GM23338 (cell line): ENCODE results near the gene PTPRN2. TPM values are rescaled to one million over a fixed set of nuclear protein-coding genes. Genes with fewer than 3 reads are reported as not detected.

Experiments
- ETS1 ChIP-seq: IDR thresholded peaks from 2 replicates; pipeline ENCODE4 v1.6.1; 2016; ENCODE audit warnings: antibody characterized with exemption
- EZH2 ChIP-seq: fragments of 200-600 bp; sonication (generic); IDR thresholded peaks from one replicate; pipeline ENCODE4 v1.8.0; 2017; ENCODE audit warnings: antibody characterized with exemption, mild to moderate bottlenecking, low read depth; ENCODE audit not compliant: unreplicated experiment
- EZH2phosphoT487 ChIP-seq: fragments of 200-600 bp; sonication (generic); IDR thresholded peaks from one replicate; pipeline ENCODE4 v1.8.1; 2018; ENCODE audit warnings: antibody characterized with exemption; ENCODE audit not compliant: unreplicated experiment
- JUNB ChIP-seq: IDR thresholded peaks from one replicate; pipeline ENCODE4 v1.6.1; 2016; ENCODE audit warnings: antibody characterized with exemption; ENCODE audit not compliant: unreplicated experiment
- NANOG ChIP-seq: IDR thresholded peaks from 2 replicates; pipeline ENCODE4 v1.6.1; 2016; ENCODE audit warnings: antibody characterized with exemption, borderline replicate concordance
- POLR2AphosphoS5 ChIP-seq: IDR thresholded peaks from 2 replicates; pipeline ENCODE4 v1.6.1; 2016; ENCODE audit warnings: antibody characterized with exemption, low read depth
- REST ChIP-seq: IDR thresholded peaks from one replicate; pipeline ENCODE4 v1.6.1; 2018; ENCODE audit warnings: antibody characterized with exemption; ENCODE audit not compliant: unreplicated experiment
- ZNF114 ChIP-seq: fragments of 250-450 bp; sonication (Bioruptor Pico); IDR thresholded peaks from 2 replicates; pipeline ENCODE4 v1.5.0; 2020; ENCODE audit warnings: mild to moderate bottlenecking, moderate library complexity
- ZNF462 ChIP-seq: fragments of 250-450 bp; sonication (Bioruptor Pico); IDR thresholded peaks from 2 replicates; pipeline ENCODE4 v1.5.0; 2020; ENCODE audit warnings: mild to moderate bottlenecking, moderate library complexity
- polyA plus RNA-seq: library from polyadenylated mRNA; unstranded; fragments of >200 nt; fragmentation: Nextera tagmentation; extraction: Ambion mirVana; gene quantifications from 2 replicates; pipeline ENCODE4 v1.2.1, GENCODE V29; 2016
- total RNA-seq: library from RNA; depleted of rRNA; stranded (reverse); fragments of >200 nt; shearing (Covaris generic); gene quantifications from 2 replicates; pipeline ENCODE4 v1.2.3, GENCODE V29; 2014

The PTPRN2 gene
- total and polyA plus RNA-seq, 2 experiments from 2014 or later: 0.87 to 4.0 TPM

- no peak for TF ChIP-seq ZNF462 (CRISPR knock-in tag)
- TF ChIP-seq EZH2phosphoT487: no peak
- no peak for TF ChIP-seq POLR2AphosphoS5
- no peak for TF ChIP-seq NANOG
- no peak for TF ChIP-seq EZH2
- no peak for TF ChIP-seq REST
- TF ChIP-seq ZNF114 (CRISPR knock-in tag): no peak
- TF ChIP-seq JUNB: no peak
- no peak for TF ChIP-seq ETS1
Observed at GRCh38 chr7:157744786-157745601, 842.6 kb downstream of the PTPRN2 start (continued).
